GM12801 (cell line): ENCODE results near the gene AIG1.

ENCODE experiments used
- TF ChIP-seq, protein P1 (sequence below): IDR thresholded peaks from one replicate; pipeline ENCODE4 v1.5.1; 2011; ENCODE audit warnings: control low read depth; ENCODE audit not compliant: insufficient read length; ENCODE audit errors: extremely low read depth

Gene AIG1

GRCh38 chr6:143176090-143177021, 115.7 kb downstream of the AIG1 start:
- TF ChIP-seq, protein P1, sequence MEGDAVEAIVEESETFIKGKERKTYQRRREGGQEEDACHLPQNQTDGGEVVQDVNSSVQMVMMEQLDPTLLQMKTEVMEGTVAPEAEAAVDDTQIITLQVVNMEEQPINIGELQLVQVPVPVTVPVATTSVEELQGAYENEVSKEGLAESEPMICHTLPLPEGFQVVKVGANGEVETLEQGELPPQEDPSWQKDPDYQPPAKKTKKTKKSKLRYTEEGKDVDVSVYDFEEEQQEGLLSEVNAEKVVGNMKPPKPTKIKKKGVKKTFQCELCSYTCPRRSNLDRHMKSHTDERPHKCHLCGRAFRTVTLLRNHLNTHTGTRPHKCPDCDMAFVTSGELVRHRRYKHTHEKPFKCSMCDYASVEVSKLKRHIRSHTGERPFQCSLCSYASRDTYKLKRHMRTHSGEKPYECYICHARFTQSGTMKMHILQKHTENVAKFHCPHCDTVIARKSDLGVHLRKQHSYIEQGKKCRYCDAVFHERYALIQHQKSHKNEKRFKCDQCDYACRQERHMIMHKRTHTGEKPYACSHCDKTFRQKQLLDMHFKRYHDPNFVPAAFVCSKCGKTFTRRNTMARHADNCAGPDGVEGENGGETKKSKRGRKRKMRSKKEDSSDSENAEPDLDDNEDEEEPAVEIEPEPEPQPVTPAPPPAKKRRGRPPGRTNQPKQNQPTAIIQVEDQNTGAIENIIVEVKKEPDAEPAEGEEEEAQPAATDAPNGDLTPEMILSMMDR, result no peak

DNA sequence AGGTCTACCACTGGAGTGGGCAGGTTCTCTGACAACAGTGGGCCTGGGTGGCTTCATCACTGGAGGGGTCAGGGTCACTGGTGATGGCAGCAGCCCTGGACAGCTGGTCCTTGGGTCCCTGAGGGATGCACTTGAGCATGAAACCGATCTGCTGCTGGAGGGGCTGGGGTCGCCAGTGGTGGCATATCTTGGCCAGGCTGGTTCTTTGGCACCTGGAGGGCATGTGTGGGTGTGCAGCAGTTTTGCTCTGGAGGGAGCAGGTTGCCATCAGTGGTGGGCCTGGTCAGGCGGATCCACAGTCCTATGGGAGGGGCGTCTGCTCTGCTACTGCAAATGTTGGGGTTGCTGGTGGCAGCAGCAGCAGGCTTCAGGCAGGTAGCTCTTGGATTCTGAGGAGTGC, 117.0 kb downstream of the AIG1 start:
- TF ChIP-seq, protein P1, result no peak

DNA sequence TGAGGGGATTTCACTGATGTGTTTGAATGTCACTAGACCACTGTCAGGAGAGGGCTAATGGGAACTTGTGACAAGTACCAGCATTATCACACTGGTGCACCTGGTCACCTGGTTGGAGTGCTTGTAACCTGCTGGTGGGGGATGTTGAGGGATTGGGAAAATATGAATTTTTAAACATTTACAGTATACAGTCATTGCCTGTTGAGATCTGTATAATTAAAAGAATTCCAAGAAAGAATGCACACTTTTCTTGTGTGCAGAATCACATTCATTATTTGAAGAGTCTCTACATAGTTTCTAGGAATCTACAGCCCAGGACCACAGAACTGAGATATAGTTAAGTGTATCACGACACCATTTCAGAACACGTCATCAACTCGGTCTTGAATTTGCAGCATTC, 118.4 kb downstream of the AIG1 start:
- TF ChIP-seq, protein P1, result no peak

DNA sequence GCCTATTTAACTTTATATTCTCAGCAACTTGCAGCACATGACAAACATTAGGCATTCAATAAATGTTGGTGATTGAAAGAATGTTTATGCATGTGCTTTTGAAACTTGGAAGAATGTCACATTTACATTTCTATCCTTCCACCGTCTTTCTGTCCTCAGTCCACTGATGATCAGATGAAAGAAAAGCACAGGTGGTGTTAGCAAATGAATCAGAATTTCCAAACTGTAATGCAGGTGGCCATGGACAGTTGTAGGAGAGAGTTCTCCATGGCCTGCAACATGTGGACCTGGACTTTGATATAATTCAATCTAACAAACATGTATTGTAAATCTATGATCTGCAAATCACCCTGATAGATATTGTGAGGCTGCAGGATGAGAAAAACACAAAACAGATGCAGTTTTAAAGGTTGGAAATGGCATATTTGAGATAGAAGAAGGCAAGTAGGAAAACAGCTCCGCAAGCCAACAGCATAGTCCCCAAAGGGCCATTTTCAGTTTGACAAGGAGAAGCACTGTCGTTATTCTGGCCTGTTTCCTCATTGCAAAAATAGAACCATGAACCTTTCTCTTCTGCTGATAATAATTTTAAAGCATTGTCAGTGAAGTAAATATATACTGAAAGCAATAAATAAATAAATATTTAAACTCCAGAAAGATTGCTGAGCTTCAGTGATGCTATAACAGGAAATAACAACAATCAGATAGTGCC, 119.4 kb downstream of the AIG1 start:
- TF ChIP-seq, protein P1, result no peak

DNA sequence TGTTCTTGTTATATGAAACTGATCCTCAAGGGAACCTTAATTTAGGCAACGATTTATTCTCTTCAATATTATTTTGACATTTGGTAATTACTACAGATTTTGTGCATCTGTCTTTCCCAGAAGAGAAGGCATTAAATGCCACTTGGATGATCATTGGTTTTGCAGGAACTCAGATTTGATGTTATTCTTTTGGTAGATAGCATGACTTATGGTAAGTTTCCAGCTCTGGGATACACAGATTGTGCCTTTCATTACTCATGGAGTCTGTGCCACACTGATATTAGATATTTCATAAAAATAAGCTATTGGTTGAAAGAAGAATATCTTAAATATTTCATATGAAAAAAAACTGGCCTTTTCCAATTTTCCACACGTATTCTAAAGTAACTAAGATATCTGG, 120.1 kb downstream of the AIG1 start:
- TF ChIP-seq, protein P1, result no peak

- TF ChIP-seq, protein P1, result no peak
Measured at GRCh38 chr6:143183666-143184065, 123.0 kb downstream of the AIG1 start.

DNA sequence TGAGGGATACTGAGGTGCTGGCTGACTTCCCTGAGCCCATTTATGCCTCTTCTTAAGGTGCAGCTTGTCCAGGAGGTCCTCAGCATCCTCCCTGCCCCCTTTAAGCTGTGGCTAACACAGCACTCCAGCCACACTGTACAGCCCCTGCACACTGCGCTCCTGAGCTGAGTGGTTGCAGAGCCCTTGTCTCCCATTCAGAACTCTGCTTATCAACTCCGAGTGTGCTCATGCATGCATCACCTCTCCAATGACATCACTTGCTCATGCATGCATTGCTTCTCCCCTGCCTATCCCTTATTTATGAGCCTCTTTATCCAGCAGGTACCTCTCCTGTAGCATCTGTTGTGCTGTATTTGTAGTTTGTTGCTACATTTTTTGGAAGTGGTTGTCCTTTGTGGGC, 124.6 kb downstream of the AIG1 start:
- TF ChIP-seq, protein P1, result no peak
